Measurements from ENCODE around the gene THBS3. TPM values are rescaled to one million over a fixed set of nuclear protein-coding genes. Genes with fewer than 3 reads are reported as not detected.

Gene THBS3
- total RNA-seq, 1 experiment from 2014 or later, result 35.9 TPM

- TSS peak; percentile 88 for BruUV-seq (replicated peaks)
- peak overlapping the region; percentile 64 to 96 for H3K4me3 ChIP-seq (ENCODE audit: low read depth in 2 of 2, low read length in 2 of 2)
- no peak for TF ChIP-seq REST (IDR thresholded peaks at IDR 0.05; ENCODE audit: insufficient read depth in 1 of 2, low read depth in 2 of 2, low read length in 1 of 2)
- peak; percentile 99 for TF ChIP-seq CTCF (IDR thresholded peaks at IDR 0.05)
- peak; percentile 54 for TF ChIP-seq POLR2AphosphoS5 (IDR thresholded peaks at IDR 0.05; ENCODE audit: low read depth, low read length)
- H3K27me3 ChIP-seq (ENCODE audit: control insufficient read depth, insufficient read depth, low read length), result no peaks in the 10 kb centered on the region
- POLR2A ChIA-PET, result interaction anchor here (0.6 to 2.6 kb wide), 6 partner anchors 14 to 93 kb away, joined by 3 to 18 read pairs (median 7); partner anchors contain the start of genes KRTCAP2, MTX1, THBS3 and TRIM46
- peaks cover 3% of the 10 kb centered on the region; the same call in 1 of the 2 replicates for H3K36me3 ChIP-seq (ENCODE audit: control insufficient read depth, insufficient read depth, low read length)
- CTCF ChIA-PET, result interaction anchor here (0.6 to 3.0 kb wide), 10 partner anchors 15 to 108 kb away, joined by 3 to 17 read pairs (median 5); partner anchors contain the start of genes KRTCAP2 and MTX1
- intact Hi-C loops (cut with micrococcal nuclease; ENCODE audit: unreplicated experiment) (no loop called here), in situ Hi-C loops (cut with HindIII; ENCODE audit: low pct_unique_long_range_greater_than_20kb, low sequenced_read_pairs) (no loop called here)
- peak; percentile 69 for DNase-seq (ENCODE audit: low read depth, low spot score)
- H3K4me1 ChIP-seq (ENCODE audit: control insufficient read depth, insufficient read depth, low read length), result peaks cover 24% of the 10 kb centered on the region
- no peaks in the 10 kb centered on the region for H3K9me3 ChIP-seq (ENCODE audit: control insufficient read depth, insufficient read depth, low read depth, low read length)
- H3K27ac ChIP-seq (ENCODE audit: low read length), result peak overlapping the region; percentile 97
- ATAC-seq, result peak; percentile 87
Observed at GRCh38 chr1:155193275-155193990, 14.3 kb downstream of the THBS3 start.

GRCh38 chr1:155192346-155193274, 15.1 kb downstream of the THBS3 start:
- in situ Hi-C loops (cut with HindIII; ENCODE audit: low pct_unique_long_range_greater_than_20kb, low sequenced_read_pairs), result no loop called here
- TF ChIP-seq SIN3A (IDR thresholded peaks at IDR 0.05; ENCODE audit: borderline replicate concordance, insufficient read depth, low read depth, low read length) (no peak), REST (IDR thresholded peaks at IDR 0.05; ENCODE audit: insufficient read depth in 1 of 2, low read depth in 2 of 2, low read length in 1 of 2) (no peak), POLR2AphosphoS5 (IDR thresholded peaks at IDR 0.05; ENCODE audit: low read depth, low read length) (no peak), TCF7L2 (IDR thresholded peaks at IDR 0.05; ENCODE audit: low read depth, low read length) (no peak), CTCF (IDR thresholded peaks at IDR 0.05) (no peak)
- H3K4me1 ChIP-seq (ENCODE audit: control insufficient read depth, insufficient read depth, low read length), result peaks cover 24% of the 10 kb centered on the region
- H3K9me3 ChIP-seq (ENCODE audit: control insufficient read depth, insufficient read depth, low read depth, low read length), result no peaks in the 10 kb centered on the region
- DNase-seq (ENCODE audit: low read depth, low spot score), result no peak
- peak overlapping the region; percentile 97 for H3K27ac ChIP-seq (ENCODE audit: low read length)
- H3K4me3 ChIP-seq (ENCODE audit: low read depth in 2 of 2, low read length in 2 of 2), result peak overlapping the region; percentile 64 to 96
- ChIA-PET POLR2A (interaction anchor here (0.6 to 2.6 kb wide), 3 partner anchors 15 to 62 kb away, joined by 5 to 18 read pairs (median 11); partner anchors contain the start of genes KRTCAP2, MTX1, THBS3 and TRIM46), CTCF (interaction anchor here (0.8 to 3.0 kb wide), 7 partner anchors 14 to 107 kb away, joined by 3 to 14 read pairs (median 5); partner anchors contain the start of genes KRTCAP2 and MTX1)
- H3K36me3 ChIP-seq (ENCODE audit: control insufficient read depth, insufficient read depth, low read length), result no peaks in the 10 kb centered on the region; the same call in 1 of the 2 replicates
- no peak for ATAC-seq
- H3K27me3 ChIP-seq (ENCODE audit: control insufficient read depth, insufficient read depth, low read length), result no peaks in the 10 kb centered on the region
- intact Hi-C loops (cut with micrococcal nuclease; ENCODE audit: unreplicated experiment), result no loop called here
- BruUV-seq (replicated peaks), result no TSS peak
